Measurements from ENCODE around the gene XYLB.
"Not testable (repeated sequence)": the region's sequence is repeated elsewhere in the genome, so short reads cannot be mapped to it uniquely, and the experiment has no call there.

Gene XYLB

DNA sequence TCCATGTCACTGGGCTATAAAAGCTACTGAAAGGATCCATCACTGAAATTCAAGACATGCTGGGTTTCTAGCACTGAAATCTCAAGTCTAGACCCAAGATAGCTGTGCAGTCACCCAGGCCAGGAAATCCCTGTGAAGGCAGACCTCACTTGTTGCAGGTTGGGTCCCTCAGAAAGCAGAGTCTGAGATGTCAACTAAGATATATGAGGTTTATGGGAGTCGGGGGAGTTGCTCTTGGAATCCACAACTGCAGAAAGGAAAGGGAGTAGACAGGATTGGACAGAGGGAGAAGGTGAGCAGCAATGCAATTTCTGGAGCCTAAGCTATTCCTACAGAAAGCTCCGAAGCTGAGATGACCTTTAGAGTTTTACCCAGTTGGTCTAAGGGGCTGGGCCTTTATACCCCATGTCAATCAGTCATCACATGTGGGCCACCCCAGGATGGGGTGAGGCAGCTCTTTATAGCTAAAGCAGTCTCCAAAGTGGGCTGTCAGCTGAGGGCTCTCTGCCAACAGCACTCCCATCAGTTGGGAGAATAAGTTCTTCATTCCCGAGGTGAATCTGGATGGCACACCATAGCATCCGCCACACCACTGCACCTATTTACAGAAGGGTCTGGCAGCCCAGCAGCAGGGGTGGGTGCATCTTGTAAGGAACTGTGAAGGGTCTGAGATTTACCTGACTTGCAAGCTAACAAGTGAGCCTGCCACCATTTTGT is 54.8 kb downstream of the XYLB start:
- Histone ChIP-seq H2BK5ac (ENCODE audit: low read length) (no peak overlapping the region), H3K36me3 (replicated peaks in 1 of 2; ENCODE audit: control insufficient read depth in 2 of 2, insufficient read depth in 2 of 2, low read length in 2 of 2) (peaks cover 15 to 68% of the 10 kb centered on the region in 2 donors), H3K14ac (ENCODE audit: low read length) (no peak overlapping the region), H3K4me1 (ENCODE audit: control insufficient read depth in 2 of 2, insufficient read depth in 1 of 2, low read depth in 1 of 2, low read length in 2 of 2) (no peaks in the 10 kb centered on the region), H3K27ac (replicated peaks; ENCODE audit: low read length) (no peak overlapping the region), H3K4me3 (ENCODE audit: low read length in 2 of 2) (no peak overlapping the region), H3K4me2 (ENCODE audit: insufficient read depth, low read length, poor library complexity, severe bottlenecking) (no peak overlapping the region), H2AK5ac (ENCODE audit: low read depth, low read length) (no peak overlapping the region), H3K79me1 (ENCODE audit: low read depth, low read length) (no peaks in the 10 kb centered on the region), H3K9ac (ENCODE audit: low read depth, low read length, poor library complexity) (no peak overlapping the region), H3K9me3 (replicated peaks in 1 of 2; ENCODE audit: control insufficient read depth in 2 of 2, insufficient read depth in 1 of 2, low read depth in 1 of 2, low read length in 2 of 2) (peaks cover 8 to 22% of the 10 kb centered on the region in 2 donors), H3K18ac (ENCODE audit: low read length) (no peak overlapping the region), H2BK120ac (ENCODE audit: low read depth, low read length) (no peak overlapping the region), H2BK12ac (ENCODE audit: low read length) (no peak overlapping the region), H3K27me3 (ENCODE audit: control insufficient read depth in 3 of 3, insufficient read depth in 3 of 3, low read depth in 1 of 3, low read length in 3 of 3) (no peaks in the 10 kb centered on the region), H3K23ac (ENCODE audit: low read depth, low read length, poor library complexity) (no peak overlapping the region), H4K91ac (ENCODE audit: low read depth, low read length, poor library complexity) (no peak overlapping the region), H4K8ac (ENCODE audit: low read depth, low read length) (no peak overlapping the region), H2AFZ (ENCODE audit: low read length) (no peak overlapping the region), H3K4ac (ENCODE audit: low read length) (no peak overlapping the region), H2BK15ac (ENCODE audit: low read length) (no peak overlapping the region)
- no CpG with 5 or more reads among the region's 4 CpGs for WGBS, 2 donors (ENCODE audit: extremely low coverage in 2 of 2, insufficient read length in 2 of 2, insufficient replicate concordance in 1 of 2)
- no peak for DNase-seq (ENCODE audit: low spot score)

DNA sequence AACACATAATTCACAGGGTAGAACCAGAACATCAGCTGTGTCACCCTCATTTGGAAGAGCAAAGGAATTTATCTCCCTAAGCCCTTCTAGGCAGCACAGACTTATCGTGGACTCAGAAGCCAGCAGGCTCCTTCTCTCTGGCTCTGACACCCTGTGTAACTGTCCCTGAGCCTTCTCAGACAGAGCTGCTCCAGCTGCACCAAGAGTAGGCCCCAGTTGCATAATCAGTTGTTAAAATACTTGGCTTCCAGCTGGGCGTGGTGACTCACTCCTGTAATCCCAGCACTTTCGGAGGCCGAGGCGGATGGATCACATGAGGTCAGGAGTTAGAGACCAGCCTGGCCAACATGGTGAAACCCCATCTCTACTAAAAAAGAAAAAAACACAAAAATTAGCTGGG is 57.7 kb downstream of the XYLB start:
- Histone ChIP-seq H2AK5ac (ENCODE audit: low read depth, low read length) (no peak overlapping the region), H3K4me2 (ENCODE audit: insufficient read depth, low read length, poor library complexity, severe bottlenecking) (no peak overlapping the region)

DNA sequence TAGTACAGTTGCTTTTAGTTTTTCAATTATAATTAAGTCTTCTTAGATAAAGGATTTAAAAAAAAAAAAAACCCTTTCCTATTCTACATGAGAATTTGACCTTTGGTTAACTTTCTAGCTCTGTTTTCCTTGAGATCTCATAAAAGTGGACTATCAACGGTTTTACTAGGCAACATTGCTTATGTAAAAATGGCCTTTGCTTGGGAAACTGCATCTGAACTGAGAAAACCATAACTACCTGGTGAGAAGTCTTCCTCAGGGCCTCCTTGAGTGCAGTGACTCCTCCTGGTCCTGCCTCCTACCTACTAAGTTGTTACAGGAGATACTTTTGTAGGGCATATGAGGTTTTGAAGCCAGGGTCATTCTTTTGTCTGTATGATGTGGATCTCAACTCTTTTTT is 65.0 kb downstream of the XYLB start:
- no peaks in the 10 kb centered on the region for H3K36me3 ChIP-seq (replicated peaks in 1 of 2; ENCODE audit: control insufficient read depth in 2 of 2, insufficient read depth in 2 of 2, low read length in 2 of 2)
- no peak overlapping the region for H2BK5ac ChIP-seq (ENCODE audit: low read length)
- H3K9me3 ChIP-seq (replicated peaks in 1 of 2; ENCODE audit: control insufficient read depth in 2 of 2, insufficient read depth in 1 of 2, low read depth in 1 of 2, low read length in 2 of 2): no peaks in the 10 kb centered on the region
- H3K14ac ChIP-seq (ENCODE audit: low read length): no peak overlapping the region
- no peak overlapping the region for H3K27ac ChIP-seq (replicated peaks; ENCODE audit: low read length)
- H3K18ac ChIP-seq (ENCODE audit: low read length): no peak overlapping the region
- no peak overlapping the region for H3K4ac ChIP-seq (ENCODE audit: low read length)
- H3K27me3 ChIP-seq (ENCODE audit: control insufficient read depth in 3 of 3, insufficient read depth in 3 of 3, low read depth in 1 of 3, low read length in 3 of 3): no peaks in the 10 kb centered on the region
- DNase-seq (ENCODE audit: low spot score): no peak
- H2AFZ ChIP-seq (ENCODE audit: low read length): no peak overlapping the region
- no peaks in the 10 kb centered on the region for H3K79me1 ChIP-seq (ENCODE audit: low read depth, low read length)
- H2BK12ac ChIP-seq (ENCODE audit: low read length): no peak overlapping the region
- no peaks in the 10 kb centered on the region for H3K4me1 ChIP-seq (ENCODE audit: control insufficient read depth in 2 of 2, insufficient read depth in 1 of 2, low read depth in 1 of 2, low read length in 2 of 2)
- no peak overlapping the region for H2AK5ac ChIP-seq (ENCODE audit: low read depth, low read length)
- H4K91ac ChIP-seq (ENCODE audit: low read depth, low read length, poor library complexity): no peak overlapping the region
- WGBS, 2 donors (ENCODE audit: extremely low coverage in 2 of 2, insufficient read length in 2 of 2, insufficient replicate concordance in 1 of 2): no CpG with 5 or more reads among the region's 1 CpG
- H4K8ac ChIP-seq (ENCODE audit: low read depth, low read length): no peak overlapping the region
- H2BK15ac ChIP-seq (ENCODE audit: low read length): no peak overlapping the region
- H3K4me3 ChIP-seq (ENCODE audit: low read length in 2 of 2): no peak overlapping the region
- no peak overlapping the region for H3K4me2 ChIP-seq (ENCODE audit: insufficient read depth, low read length, poor library complexity, severe bottlenecking)
- H3K23ac ChIP-seq (ENCODE audit: low read depth, low read length, poor library complexity): no peak overlapping the region
- H2BK120ac ChIP-seq (ENCODE audit: low read depth, low read length): no peak overlapping the region
- H3K9ac ChIP-seq (ENCODE audit: low read depth, low read length, poor library complexity): no peak overlapping the region

More for the DNA sequence above, 57.7 kb downstream of the XYLB start:
- Histone ChIP-seq H3K79me1 (ENCODE audit: low read depth, low read length) (no peaks in the 10 kb centered on the region), H3K36me3 (replicated peaks in 1 of 2; ENCODE audit: control insufficient read depth in 2 of 2, insufficient read depth in 2 of 2, low read length in 2 of 2) (peaks cover 15 to 51% of the 10 kb centered on the region in 2 donors), H3K4ac (ENCODE audit: low read length) (no peak overlapping the region), H2AFZ (ENCODE audit: low read length) (no peak overlapping the region), H3K4me3 (ENCODE audit: low read length in 2 of 2) (no peak overlapping the region), H4K91ac (ENCODE audit: low read depth, low read length, poor library complexity) (no peak overlapping the region), H3K27me3 (ENCODE audit: control insufficient read depth in 3 of 3, insufficient read depth in 3 of 3, low read depth in 1 of 3, low read length in 3 of 3) (no peaks in the 10 kb centered on the region), H3K14ac (ENCODE audit: low read length) (no peak overlapping the region), H3K23ac (ENCODE audit: low read depth, low read length, poor library complexity) (no peak overlapping the region), H2BK5ac (ENCODE audit: low read length) (no peak overlapping the region), H3K9ac (ENCODE audit: low read depth, low read length, poor library complexity) (no peak overlapping the region), H2BK120ac (ENCODE audit: low read depth, low read length) (no peak overlapping the region), H2BK15ac (ENCODE audit: low read length) (no peak overlapping the region), H3K18ac (ENCODE audit: low read length) (no peak overlapping the region), H2BK12ac (ENCODE audit: low read length) (no peak overlapping the region), H3K27ac (replicated peaks; ENCODE audit: low read length) (no peak overlapping the region), H3K9me3 (replicated peaks in 1 of 2; ENCODE audit: control insufficient read depth in 2 of 2, insufficient read depth in 1 of 2, low read depth in 1 of 2, low read length in 2 of 2) (peaks cover 8 to 22% of the 10 kb centered on the region in 2 donors), H3K4me1 (ENCODE audit: control insufficient read depth in 2 of 2, insufficient read depth in 1 of 2, low read depth in 1 of 2, low read length in 2 of 2) (no peaks in the 10 kb centered on the region), H4K8ac (ENCODE audit: low read depth, low read length) (no peak overlapping the region)
- DNase-seq (ENCODE audit: low spot score): no peak
- WGBS, 2 donors (ENCODE audit: extremely low coverage in 2 of 2, insufficient read length in 2 of 2, insufficient replicate concordance in 1 of 2): no CpG with 5 or more reads among the region's 5 CpGs

DNA sequence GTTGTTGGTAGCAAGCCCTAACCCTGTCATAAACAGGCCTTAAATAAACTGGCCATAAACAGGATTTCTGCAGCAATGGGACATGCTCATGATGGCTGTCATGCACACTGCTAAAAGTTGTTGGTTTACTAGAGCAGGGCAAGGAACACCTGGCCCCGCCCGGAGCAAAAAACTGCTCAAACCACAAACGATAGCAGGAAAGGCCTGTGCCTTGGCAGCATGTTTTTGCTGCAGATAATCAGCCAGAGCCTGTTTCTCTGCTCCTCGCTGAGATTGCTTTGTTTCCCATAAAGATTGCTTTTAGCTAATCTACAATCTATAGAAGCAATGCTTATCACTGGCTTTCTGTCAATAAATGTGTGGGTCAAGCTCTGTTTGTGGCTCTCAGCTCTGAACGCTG is 74.2 kb downstream of the XYLB start:
- not testable (repeated sequence) for H3K14ac ChIP-seq (ENCODE audit: low read length); H3K27ac ChIP-seq (replicated peaks; ENCODE audit: low read length); H2BK15ac ChIP-seq (ENCODE audit: low read length); H2BK5ac ChIP-seq (ENCODE audit: low read length); H3K18ac ChIP-seq (ENCODE audit: low read length); H2BK12ac ChIP-seq (ENCODE audit: low read length); H3K9ac ChIP-seq (ENCODE audit: low read depth, low read length, poor library complexity); H4K91ac ChIP-seq (ENCODE audit: low read depth, low read length, poor library complexity); H3K27me3 ChIP-seq (ENCODE audit: control insufficient read depth in 3 of 3, insufficient read depth in 3 of 3, low read depth in 1 of 3, low read length in 3 of 3); H2AFZ ChIP-seq (ENCODE audit: low read length); H3K36me3 ChIP-seq (replicated peaks in 1 of 2; ENCODE audit: control insufficient read depth in 2 of 2, insufficient read depth in 2 of 2, low read length in 2 of 2); H3K4me3 ChIP-seq (ENCODE audit: low read length in 2 of 2); H3K4me1 ChIP-seq (ENCODE audit: control insufficient read depth in 2 of 2, insufficient read depth in 1 of 2, low read depth in 1 of 2, low read length in 2 of 2); H4K8ac ChIP-seq (ENCODE audit: low read depth, low read length); H3K79me1 ChIP-seq (ENCODE audit: low read depth, low read length); H3K23ac ChIP-seq (ENCODE audit: low read depth, low read length, poor library complexity); H2BK120ac ChIP-seq (ENCODE audit: low read depth, low read length); H3K9me3 ChIP-seq (replicated peaks in 1 of 2; ENCODE audit: control insufficient read depth in 2 of 2, insufficient read depth in 1 of 2, low read depth in 1 of 2, low read length in 2 of 2); DNase-seq (ENCODE audit: low spot score); H2AK5ac ChIP-seq (ENCODE audit: low read depth, low read length); H3K4me2 ChIP-seq (ENCODE audit: insufficient read depth, low read length, poor library complexity, severe bottlenecking); H3K4ac ChIP-seq (ENCODE audit: low read length)
- no CpG with 5 or more reads among the region's 5 CpGs for WGBS, 2 donors (ENCODE audit: extremely low coverage in 2 of 2, insufficient read length in 2 of 2, insufficient replicate concordance in 1 of 2)
